MM.1S (cell line): ENCODE measurements around the gene PRKCZ.

Experiments used
- DNase-seq: peaks from one replicate; pipeline ENCODE4 v3.0.0-alpha.2; 2015
- H2AFZ ChIP-seq: fragments of 300-600 bp; sonication (generic); 2 replicates; pipeline ENCODE4 v1.6.0; 2016; ENCODE audit warnings: antibody characterized with exemption, low read length
- H3F3A ChIP-seq: fragments of 300-600 bp; sonication (generic); 2 replicates; pipeline ENCODE4 v1.6.1; 2016; ENCODE audit warnings: mild to moderate bottlenecking, antibody characterized with exemption, low read length, moderate library complexity, mixed read lengths; ENCODE audit not compliant: insufficient read depth
- H3K27ac ChIP-seq: fragments of 300-600 bp; sonication (generic); 2 replicates; pipeline ENCODE4 v1.5.1; 2016; ENCODE audit warnings: mild to moderate bottlenecking, low read length
- H3K27me3 ChIP-seq: fragments of 300-600 bp; sonication (generic); replicated peaks from 2 replicates; pipeline ENCODE4 v1.6.0; 2016; ENCODE audit warnings: low read length; ENCODE audit not compliant: insufficient read depth
- H3K36me3 ChIP-seq: fragments of 300-600 bp; sonication (generic); replicated peaks from 2 replicates; pipeline ENCODE4 v1.6.1; 2016; ENCODE audit warnings: mild to moderate bottlenecking, low read length, mixed read lengths; ENCODE audit not compliant: insufficient read depth
- H3K4me1 ChIP-seq: fragments of 300-600 bp; sonication (generic); 2 replicates; pipeline ENCODE4 v1.6.1; 2016; ENCODE audit warnings: low read length, mixed read lengths
- H3K4me2 ChIP-seq: fragments of 300-600 bp; sonication (generic); 2 replicates; pipeline ENCODE4 v1.6.0; 2016; ENCODE audit warnings: low read depth, low read length
- H3K4me3 ChIP-seq: fragments of 300-600 bp; sonication (generic); 2 replicates; pipeline ENCODE4 v1.5.1; 2016; ENCODE audit warnings: low read length, mixed read lengths
- H3K79me2 ChIP-seq: fragments of 300-600 bp; sonication (generic); 2 replicates; pipeline ENCODE4 v1.6.1; 2016; ENCODE audit warnings: mixed run types, low read length, mixed read lengths
- H3K9ac ChIP-seq: fragments of 300-600 bp; sonication (generic); 2 replicates; pipeline ENCODE4 v1.6.1; 2016; ENCODE audit warnings: low read length, mixed read lengths
- H3K9me2 ChIP-seq: fragments of 300-600 bp; sonication (generic); replicated peaks from 2 replicates; pipeline ENCODE4 v1.6.1; 2016; ENCODE audit warnings: mild to moderate bottlenecking, low read length, mixed read lengths; ENCODE audit not compliant: insufficient read depth
- H3K9me3 ChIP-seq: fragments of 300-600 bp; sonication (generic); replicated peaks from 2 replicates; pipeline ENCODE4 v1.6.1; 2016; ENCODE audit warnings: mild to moderate bottlenecking, low read length, mixed read lengths; ENCODE audit not compliant: insufficient read depth
- H4K20me1 ChIP-seq: fragments of 300-600 bp; sonication (generic); 2 replicates; pipeline ENCODE4 v1.6.1; 2016; ENCODE audit warnings: mild to moderate bottlenecking, low read length, moderate library complexity, mixed read lengths; ENCODE audit not compliant: insufficient read depth
- EZH2 ChIP-seq: fragments of 300-600 bp; sonication (generic); optimal IDR thresholded peaks from 2 replicates; pipeline ENCODE3; 2017; ENCODE audit warnings: low read depth, mild to moderate bottlenecking, antibody characterized with exemption, low read length, mixed read lengths
- EZH2phosphoT487 ChIP-seq: fragments of 300-600 bp; sonication (generic); IDR thresholded peaks from 2 replicates; pipeline ENCODE4 v1.6.1; 2018; ENCODE audit warnings: antibody characterized with exemption, low read length
- TF ChIP-seq, protein P1 (sequence below): fragments of 300-600 bp; sonication (generic); IDR thresholded peaks from 2 replicates; pipeline ENCODE4 v1.5.1; 2016; ENCODE audit warnings: antibody characterized with exemption, low read length, mixed read lengths

Gene PRKCZ

GRCh38 chr1:2041305-2041704 is 8.9 kb upstream of the PRKCZ start:
- H3K9me3 ChIP-seq, result no peaks in the 10 kb centered on the region
- H3K4me2 ChIP-seq, result no peak overlapping the region

DNA sequence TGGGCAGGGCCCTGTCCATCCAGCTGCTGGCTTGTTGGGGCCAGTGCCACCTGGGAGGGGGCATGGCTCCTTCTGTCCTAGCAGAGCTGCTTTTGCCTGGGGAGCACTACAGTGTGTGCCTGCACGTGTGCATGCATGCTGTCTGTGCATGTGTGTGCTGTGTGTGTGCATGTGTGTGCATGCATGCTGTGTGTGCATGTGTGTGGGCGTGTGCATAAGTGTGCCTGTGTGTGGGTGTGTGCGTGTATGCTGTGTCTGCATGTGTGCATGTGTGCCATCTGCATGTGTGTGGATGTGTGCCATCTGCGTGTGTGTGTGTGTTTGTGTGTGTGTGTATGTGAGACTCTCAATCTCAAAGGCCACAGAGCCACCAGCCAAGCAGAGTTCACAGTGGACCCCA is 8.3 kb upstream of the PRKCZ start:
- H3F3A ChIP-seq, result no peaks in the 10 kb centered on the region
- no peaks in the 10 kb centered on the region for H3K4me1 ChIP-seq
- H3K4me3 ChIP-seq, result no peak overlapping the region
- peaks cover 94% of the 10 kb centered on the region for H3K27me3 ChIP-seq
- H3K27ac ChIP-seq, result no peak overlapping the region
- DNase-seq, result no peak
- H3K9ac ChIP-seq, result no peak overlapping the region
- H3K4me2 ChIP-seq, result no peak overlapping the region
- H3K79me2 ChIP-seq, result no peaks in the 10 kb centered on the region
- H3K36me3 ChIP-seq, result no peaks in the 10 kb centered on the region
- H2AFZ ChIP-seq, result no peak overlapping the region
- TF ChIP-seq EZH2phosphoT487 (no peak), EZH2 (no peak)
- TF ChIP-seq, protein P1, sequence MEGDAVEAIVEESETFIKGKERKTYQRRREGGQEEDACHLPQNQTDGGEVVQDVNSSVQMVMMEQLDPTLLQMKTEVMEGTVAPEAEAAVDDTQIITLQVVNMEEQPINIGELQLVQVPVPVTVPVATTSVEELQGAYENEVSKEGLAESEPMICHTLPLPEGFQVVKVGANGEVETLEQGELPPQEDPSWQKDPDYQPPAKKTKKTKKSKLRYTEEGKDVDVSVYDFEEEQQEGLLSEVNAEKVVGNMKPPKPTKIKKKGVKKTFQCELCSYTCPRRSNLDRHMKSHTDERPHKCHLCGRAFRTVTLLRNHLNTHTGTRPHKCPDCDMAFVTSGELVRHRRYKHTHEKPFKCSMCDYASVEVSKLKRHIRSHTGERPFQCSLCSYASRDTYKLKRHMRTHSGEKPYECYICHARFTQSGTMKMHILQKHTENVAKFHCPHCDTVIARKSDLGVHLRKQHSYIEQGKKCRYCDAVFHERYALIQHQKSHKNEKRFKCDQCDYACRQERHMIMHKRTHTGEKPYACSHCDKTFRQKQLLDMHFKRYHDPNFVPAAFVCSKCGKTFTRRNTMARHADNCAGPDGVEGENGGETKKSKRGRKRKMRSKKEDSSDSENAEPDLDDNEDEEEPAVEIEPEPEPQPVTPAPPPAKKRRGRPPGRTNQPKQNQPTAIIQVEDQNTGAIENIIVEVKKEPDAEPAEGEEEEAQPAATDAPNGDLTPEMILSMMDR, result no peak
- no peaks in the 10 kb centered on the region for H4K20me1 ChIP-seq
- no peaks in the 10 kb centered on the region for H3K9me3 ChIP-seq
- no peaks in the 10 kb centered on the region for H3K9me2 ChIP-seq

More at GRCh38 chr1:2041305-2041704, 8.9 kb upstream of the PRKCZ start:
- no peaks in the 10 kb centered on the region for H3K36me3 ChIP-seq
- no peaks in the 10 kb centered on the region for H3K79me2 ChIP-seq
- H3K4me3 ChIP-seq, result no peak overlapping the region
- no peaks in the 10 kb centered on the region for H4K20me1 ChIP-seq
- H3K4me1 ChIP-seq, result no peaks in the 10 kb centered on the region
- TF ChIP-seq EZH2phosphoT487, result no peak
- no peak for TF ChIP-seq EZH2
- TF ChIP-seq, protein P1, result no peak
- no peak for DNase-seq
- H3F3A ChIP-seq, result no peaks in the 10 kb centered on the region
- H3K9ac ChIP-seq, result no peak overlapping the region
- H2AFZ ChIP-seq, result no peak overlapping the region
- H3K27ac ChIP-seq, result no peak overlapping the region
- H3K9me2 ChIP-seq, result no peaks in the 10 kb centered on the region
- peaks cover 94% of the 10 kb centered on the region for H3K27me3 ChIP-seq

- DNase-seq, result no peak
- Histone ChIP-seq H3K4me1 (no peaks in the 10 kb centered on the region), H2AFZ (no peak overlapping the region), H3K27ac (no peak overlapping the region), H3F3A (no peaks in the 10 kb centered on the region), H3K79me2 (no peaks in the 10 kb centered on the region), H3K9ac (no peak overlapping the region), H3K27me3 (peaks cover 94% of the 10 kb centered on the region), H4K20me1 (no peaks in the 10 kb centered on the region), H3K4me2 (no peak overlapping the region), H3K4me3 (no peak overlapping the region), H3K9me2 (no peaks in the 10 kb centered on the region), H3K9me3 (no peaks in the 10 kb centered on the region), H3K36me3 (no peaks in the 10 kb centered on the region)
- TF ChIP-seq, protein P1, result no peak
- TF ChIP-seq EZH2 (no peak), EZH2phosphoT487 (no peak)
Measured at GRCh38 chr1:2042830-2043773, 7.1 kb upstream of the PRKCZ start.
